T-helper 17 cell (primary cell): ENCODE data around the gene FAM181A. TPM values are rescaled to one million over a fixed set of nuclear protein-coding genes. Genes with fewer than 3 reads are reported as not detected.

ENCODE experiments used
- ATAC-seq: fragments of 150-1000 bp; cut with Tn5 transposase; 2 replicates; pipeline ENCODE4 v1.10.0; 2021; ENCODE audit warnings: mild to moderate bottlenecking, moderate library complexity
- DNase-seq, 3 donors: peaks; one replicate each; pipeline versions ENCODE4 v3.0.0 to v3.0.0-alpha.2; 2020 to 2021
- H3K9me3 ChIP-seq: one replicate; pipeline ENCODE4 v1.7.0; 2013; ENCODE audit warnings: low read length, mild to moderate bottlenecking; ENCODE audit not compliant: control insufficient read depth, poor library complexity, severe bottlenecking
- H3K27ac Mint-ChIP-seq: one replicate; pipeline ENCODE4 v1.8.0; 2022; ENCODE audit warnings: mild to moderate bottlenecking, moderate library complexity, mixed read lengths
- H3K27me3 Mint-ChIP-seq: one replicate; pipeline ENCODE4 v1.8.0; 2022; ENCODE audit warnings: mixed read lengths
- H3K36me3 Mint-ChIP-seq: one replicate; pipeline ENCODE4 v1.8.0; 2022; ENCODE audit warnings: low read depth, mixed read lengths
- H3K4me1 Mint-ChIP-seq: one replicate; pipeline ENCODE4 v1.8.0; 2022; ENCODE audit warnings: mild to moderate bottlenecking, mixed read lengths
- H3K4me3 Mint-ChIP-seq: one replicate; pipeline ENCODE4 v1.8.0; 2022; ENCODE audit warnings: mild to moderate bottlenecking, moderate library complexity, mixed read lengths
- total RNA-seq, 4 donors: library from RNA in 2 of 4; stranded (reverse) in 2 of 4; gene quantifications; one replicate each; pipeline ENCODE4 v1.2.3 and lab custom pipeline; 2022 to 2026

Gene FAM181A
- total RNA-seq, 2 donors from 2014 or later = not detected

- Mint-ChIP-seq H3K27me3 (peaks cover 28% of the 10 kb centered on the region), H3K36me3 (peaks cover 2% of the 10 kb centered on the region), H3K4me1 (no peaks in the 10 kb centered on the region), H3K27ac (no peak overlapping the region), H3K4me3 (no peak overlapping the region)
- no peaks in the 10 kb centered on the region for H3K9me3 ChIP-seq
- ATAC-seq = no peak
- DNase-seq = no peak
Observed at GRCh38 chr14:93911975-93912615, 15.0 kb upstream of the FAM181A start.

GRCh38 chr14:93912782-93913181, 14.4 kb upstream of the FAM181A start:
- Mint-ChIP-seq H3K4me3 (no peak overlapping the region), H3K4me1 (no peaks in the 10 kb centered on the region), H3K36me3 (peaks cover 2% of the 10 kb centered on the region), H3K27ac (no peak overlapping the region), H3K27me3 (peaks cover 27% of the 10 kb centered on the region)
- DNase-seq = no peak
- ATAC-seq = no peak
- H3K9me3 ChIP-seq = no peaks in the 10 kb centered on the region

GRCh38 chr14:93914278-93914677, 12.9 kb upstream of the FAM181A start:
- peaks cover 2% of the 10 kb centered on the region for H3K36me3 Mint-ChIP-seq
- no peak overlapping the region for H3K4me3 Mint-ChIP-seq
- no peaks in the 10 kb centered on the region for H3K4me1 Mint-ChIP-seq
- no peak for DNase-seq
- H3K27me3 Mint-ChIP-seq = peaks cover 22% of the 10 kb centered on the region
- no peak overlapping the region for H3K27ac Mint-ChIP-seq
- ATAC-seq = no peak
- H3K9me3 ChIP-seq = no peaks in the 10 kb centered on the region

GRCh38 chr14:93915070-93915705, 12.0 kb upstream of the FAM181A start:
- no peak for DNase-seq
- Mint-ChIP-seq H3K27ac (no peak overlapping the region), H3K4me3 (no peak overlapping the region), H3K36me3 (no peaks in the 10 kb centered on the region), H3K4me1 (no peaks in the 10 kb centered on the region), H3K27me3 (peaks cover 18% of the 10 kb centered on the region)
- no peak for ATAC-seq
- no peaks in the 10 kb centered on the region for H3K9me3 ChIP-seq

GRCh38 chr14:93915800-93916199, 11.3 kb upstream of the FAM181A start:
- Mint-ChIP-seq H3K4me3 (no peak overlapping the region), H3K27ac (no peak overlapping the region), H3K36me3 (no peaks in the 10 kb centered on the region), H3K4me1 (no peaks in the 10 kb centered on the region), H3K27me3 (peaks cover 18% of the 10 kb centered on the region)
- no peaks in the 10 kb centered on the region for H3K9me3 ChIP-seq
- DNase-seq = no peak
- ATAC-seq = no peak

GRCh38 chr14:93916498-93916897, 10.6 kb upstream of the FAM181A start:
- no peak for ATAC-seq

GRCh38 chr14:93917141-93917540, 10.0 kb upstream of the FAM181A start:
- peaks cover 18% of the 10 kb centered on the region for H3K27me3 Mint-ChIP-seq
- ATAC-seq (no peak), DNase-seq (no peak)
- no peaks in the 10 kb centered on the region for H3K9me3 ChIP-seq
- no peaks in the 10 kb centered on the region for H3K36me3 Mint-ChIP-seq
- no peak overlapping the region for H3K27ac Mint-ChIP-seq
- H3K4me3 Mint-ChIP-seq = no peak overlapping the region
- no peaks in the 10 kb centered on the region for H3K4me1 Mint-ChIP-seq

More at GRCh38 chr14:93916498-93916897, 10.6 kb upstream of the FAM181A start:
- DNase-seq = no peak
- H3K27ac Mint-ChIP-seq = no peak overlapping the region
- peaks cover 18% of the 10 kb centered on the region for H3K27me3 Mint-ChIP-seq
- H3K4me3 Mint-ChIP-seq = no peak overlapping the region
- no peaks in the 10 kb centered on the region for H3K9me3 ChIP-seq
- no peaks in the 10 kb centered on the region for H3K36me3 Mint-ChIP-seq
- no peaks in the 10 kb centered on the region for H3K4me1 Mint-ChIP-seq

GRCh38 chr14:93921001-93921806, 5.9 kb upstream of the FAM181A start:
- DNase-seq (no peak), ATAC-seq (no peak)
- no peaks in the 10 kb centered on the region for H3K9me3 ChIP-seq
- Mint-ChIP-seq H3K36me3 (no peaks in the 10 kb centered on the region), H3K27me3 (peaks cover 18% of the 10 kb centered on the region), H3K27ac (no peak overlapping the region), H3K4me3 (no peak overlapping the region), H3K4me1 (no peaks in the 10 kb centered on the region)

GRCh38 chr14:93923626-93924025, 3.5 kb upstream of the FAM181A start:
- DNase-seq (no peak), ATAC-seq (no peak)
- H3K4me3 Mint-ChIP-seq = no peak overlapping the region
- H3K27ac Mint-ChIP-seq = no peak overlapping the region
- no peaks in the 10 kb centered on the region for H3K4me1 Mint-ChIP-seq
- H3K9me3 ChIP-seq = no peaks in the 10 kb centered on the region
- H3K27me3 Mint-ChIP-seq = peaks cover 2% of the 10 kb centered on the region
- no peaks in the 10 kb centered on the region for H3K36me3 Mint-ChIP-seq

- Mint-ChIP-seq H3K4me3 (no peak overlapping the region), H3K4me1 (no peaks in the 10 kb centered on the region), H3K36me3 (no peaks in the 10 kb centered on the region), H3K27me3 (no peaks in the 10 kb centered on the region), H3K27ac (no peak overlapping the region)
- no peak for ATAC-seq
- no peak for DNase-seq
- H3K9me3 ChIP-seq = no peaks in the 10 kb centered on the region
Observed at GRCh38 chr14:93924592-93925355, 2.4 kb upstream of the FAM181A start.

GRCh38 chr14:93925374-93925895, 1.7 kb upstream of the FAM181A start:
- ATAC-seq (no peak), DNase-seq (no peak)
- H3K4me3 Mint-ChIP-seq = no peak overlapping the region
- no peak overlapping the region for H3K27ac Mint-ChIP-seq
- no peaks in the 10 kb centered on the region for H3K4me1 Mint-ChIP-seq
- H3K9me3 ChIP-seq = no peaks in the 10 kb centered on the region
- H3K27me3 Mint-ChIP-seq = no peaks in the 10 kb centered on the region
- H3K36me3 Mint-ChIP-seq = no peaks in the 10 kb centered on the region

- Mint-ChIP-seq H3K36me3 (no peaks in the 10 kb centered on the region), H3K4me3 (no peak overlapping the region), H3K27ac (no peak overlapping the region), H3K27me3 (no peaks in the 10 kb centered on the region), H3K4me1 (no peaks in the 10 kb centered on the region)
- no peaks in the 10 kb centered on the region for H3K9me3 ChIP-seq
- DNase-seq (no peak), ATAC-seq (no peak)
Observed at GRCh38 chr14:93926245-93926872, 785 bp upstream of the FAM181A start.
